ACHN (cell line): ENCODE data around the gene PRRT1B.

Experiments used
- DNase-seq: peaks from one replicate; pipeline ENCODE4 v3.0.0-alpha.2; 2015
- in situ Hi-C: cut with HindIII; loops from 2 replicates; pipeline ENCODE4 v1.10.0; 2017; ENCODE audit warnings: low sequenced_read_pairs, low pct_ligation_motif_present, low pct_unique_long_range_greater_than_20kb

Gene PRRT1B

GRCh38 chr9:131608493-131609037 is 63.2 kb downstream of the PRRT1B start:
- DNase-seq: peak; percentile 87

More at GRCh38 chr9:131608493-131609037, 63.2 kb downstream of the PRRT1B start:
- in situ Hi-C loops: no loop called here
